ENCODE results near the gene CTBP1.
"Not testable (repeated sequence)": the region's sequence is repeated elsewhere in the genome, so short reads cannot be mapped to it uniquely, and the experiment has no call there.

The CTBP1 gene

DNA sequence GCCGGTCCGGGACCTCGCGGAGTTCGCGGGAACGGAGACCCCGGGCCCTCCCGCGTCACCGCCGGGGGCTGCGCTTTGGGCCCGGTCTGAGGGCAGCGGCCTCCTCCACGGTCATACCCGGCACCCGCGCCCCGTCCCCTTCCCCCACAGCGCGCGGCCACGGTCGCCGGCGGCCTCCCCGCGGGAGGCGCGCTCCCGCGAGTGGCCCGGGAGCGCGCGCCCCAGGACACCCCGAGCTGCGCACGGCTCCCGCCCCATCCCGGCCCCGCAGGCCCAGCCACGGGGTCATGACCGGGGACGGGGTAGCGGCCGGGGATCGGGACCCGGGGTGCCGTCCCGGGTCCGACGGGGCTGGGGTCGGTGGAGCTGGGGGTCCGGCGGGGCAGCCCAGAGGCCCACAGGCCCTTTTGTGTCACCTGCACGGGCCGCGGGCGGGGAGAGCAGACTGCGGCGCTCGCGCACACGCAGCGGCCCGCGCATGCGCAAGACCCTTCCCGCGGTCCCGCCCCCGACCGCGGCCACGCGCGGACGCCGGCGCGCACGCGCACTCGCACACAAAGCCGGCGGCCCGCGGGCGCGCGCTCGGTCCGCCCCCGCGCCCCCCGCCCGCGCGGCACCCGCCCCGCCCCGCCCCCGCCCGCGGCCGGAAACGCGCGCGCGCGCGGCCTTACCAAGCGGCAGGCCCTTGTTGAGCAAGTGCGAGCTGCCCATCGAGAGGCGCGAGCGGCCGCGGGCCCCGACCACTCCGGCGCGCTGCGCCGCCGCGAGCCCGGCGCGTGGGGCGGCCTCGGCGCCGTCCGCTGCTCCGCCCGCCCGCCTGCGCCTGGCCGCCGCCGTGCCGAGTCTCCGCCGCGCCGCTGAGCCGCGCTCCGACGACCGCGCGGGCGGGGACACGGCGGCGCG is at the start of gene CTBP1:
CTBP1 (minus strand) TSS at position 886 of the 903 bp plus-strand sequence. CDS start 7,799 bp downstream, outside the sequence.
- peak; percentile 82 for DNase-seq

DNA sequence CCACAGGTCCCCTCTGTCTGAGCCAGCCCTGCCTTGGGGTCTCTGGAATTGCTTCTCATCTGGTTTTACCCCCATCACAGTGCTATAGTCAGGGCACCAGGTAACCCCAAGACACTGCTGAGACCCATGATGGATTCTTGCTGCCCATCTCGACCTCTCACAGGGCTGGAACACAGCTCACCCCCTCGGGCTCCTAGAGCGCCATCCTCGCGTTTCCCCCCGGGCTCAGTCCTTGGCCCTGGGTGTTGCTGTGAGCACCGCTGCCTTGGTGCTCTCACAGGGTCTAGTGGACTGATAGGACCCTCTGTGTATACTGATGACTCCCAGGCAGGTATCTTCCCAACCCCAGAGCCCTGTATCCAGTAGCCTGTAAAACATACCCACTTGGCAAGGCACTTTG is 49.5 kb upstream of the CTBP1 start:
- no peak for DNase-seq

DNA sequence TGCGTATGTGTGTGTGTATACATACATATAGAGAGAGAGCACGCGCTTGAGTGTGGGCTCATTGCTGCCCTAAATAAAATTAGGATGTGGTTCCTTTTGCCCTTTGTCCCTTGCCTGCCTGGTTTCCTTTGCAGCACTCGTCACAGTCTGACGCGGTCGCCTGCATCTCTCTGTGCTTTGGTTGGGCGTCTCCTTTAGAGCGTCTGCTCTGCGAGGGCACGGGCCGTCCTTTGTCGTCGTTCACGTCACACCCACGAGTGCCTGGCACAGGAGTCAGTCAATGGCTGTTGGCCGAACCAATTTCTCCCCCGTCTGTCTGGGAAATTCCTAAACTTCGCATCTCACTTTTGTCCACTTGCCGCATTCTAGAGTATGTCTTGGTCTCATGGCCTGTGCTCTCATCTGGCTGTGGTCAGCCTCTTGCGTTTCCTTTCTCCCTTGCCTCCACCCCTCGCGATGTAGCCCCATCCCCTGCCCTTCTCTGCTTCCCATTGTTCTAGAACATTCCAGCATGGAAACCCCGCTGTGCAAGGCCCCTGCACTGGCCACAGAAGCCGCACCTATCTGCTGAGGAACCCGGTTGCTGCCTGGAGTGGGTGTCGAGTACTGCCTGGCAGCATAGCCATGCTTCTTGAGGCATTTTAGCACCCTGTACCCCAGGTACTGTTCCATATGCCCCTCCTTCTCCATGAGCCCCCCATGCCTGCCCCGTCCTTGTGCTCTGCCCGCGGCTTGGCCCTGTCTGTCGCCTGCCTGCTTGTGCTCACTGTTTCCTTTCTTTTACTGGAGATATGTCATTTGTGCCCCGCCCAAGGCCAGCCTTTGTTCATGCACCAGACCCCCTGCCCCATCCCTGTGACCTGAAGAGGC is 48.8 kb upstream of the CTBP1 start:
- no peak for DNase-seq

DNA sequence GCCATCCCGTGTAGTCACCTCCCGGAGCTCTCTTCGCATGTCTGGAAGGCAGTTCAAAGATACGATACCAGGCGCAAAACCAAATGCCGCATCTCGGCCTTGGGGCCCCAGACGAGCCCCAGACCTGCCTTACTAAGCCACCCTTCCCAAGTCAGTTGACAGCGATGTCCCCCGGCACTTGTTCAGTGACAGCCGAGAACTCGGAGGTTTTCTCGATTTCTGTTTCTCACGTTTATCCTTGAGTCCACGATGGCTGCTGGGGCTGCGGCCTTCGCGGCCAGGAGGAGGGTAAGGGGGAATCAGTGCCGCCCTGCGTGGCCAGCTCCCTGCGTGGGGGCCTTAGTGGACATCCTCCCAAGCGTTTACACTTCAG is 48.1 kb upstream of the CTBP1 start:
- DNase-seq: no peak

DNA sequence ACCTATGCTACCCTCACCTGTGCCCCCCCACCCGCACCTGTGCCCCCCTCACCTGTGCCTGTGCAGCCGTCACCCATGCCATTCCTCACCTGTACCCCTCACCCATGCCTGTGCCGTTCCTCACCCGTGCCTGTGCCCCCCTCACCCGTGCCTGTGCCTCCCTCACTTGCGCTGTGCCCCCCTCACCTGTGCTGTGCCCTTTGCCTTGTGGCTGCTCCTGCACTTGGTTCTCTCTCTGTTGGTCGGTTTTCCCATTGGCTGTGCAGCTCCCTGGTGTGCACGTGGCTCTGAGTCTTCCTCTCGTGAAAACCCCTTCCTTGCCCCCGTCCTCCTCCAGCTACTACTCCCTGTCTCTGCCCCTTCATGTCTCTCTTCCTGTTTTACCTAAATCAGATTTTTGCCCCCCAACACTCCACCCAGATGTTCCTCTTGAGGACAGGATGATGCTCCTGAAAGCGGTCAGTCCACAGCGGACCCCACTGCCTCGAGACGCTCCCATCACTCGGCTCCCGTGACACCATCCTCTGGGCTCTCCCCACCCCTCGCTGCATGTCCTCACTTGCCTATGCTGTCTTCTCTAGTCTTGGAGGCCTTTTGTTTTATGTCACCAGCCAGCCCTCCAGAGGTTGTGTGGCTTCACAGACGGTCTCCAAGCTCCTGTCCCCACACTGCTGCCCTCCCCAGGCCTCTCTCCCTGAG is 47.5 kb upstream of the CTBP1 start:
- DNase-seq: no peak

DNA sequence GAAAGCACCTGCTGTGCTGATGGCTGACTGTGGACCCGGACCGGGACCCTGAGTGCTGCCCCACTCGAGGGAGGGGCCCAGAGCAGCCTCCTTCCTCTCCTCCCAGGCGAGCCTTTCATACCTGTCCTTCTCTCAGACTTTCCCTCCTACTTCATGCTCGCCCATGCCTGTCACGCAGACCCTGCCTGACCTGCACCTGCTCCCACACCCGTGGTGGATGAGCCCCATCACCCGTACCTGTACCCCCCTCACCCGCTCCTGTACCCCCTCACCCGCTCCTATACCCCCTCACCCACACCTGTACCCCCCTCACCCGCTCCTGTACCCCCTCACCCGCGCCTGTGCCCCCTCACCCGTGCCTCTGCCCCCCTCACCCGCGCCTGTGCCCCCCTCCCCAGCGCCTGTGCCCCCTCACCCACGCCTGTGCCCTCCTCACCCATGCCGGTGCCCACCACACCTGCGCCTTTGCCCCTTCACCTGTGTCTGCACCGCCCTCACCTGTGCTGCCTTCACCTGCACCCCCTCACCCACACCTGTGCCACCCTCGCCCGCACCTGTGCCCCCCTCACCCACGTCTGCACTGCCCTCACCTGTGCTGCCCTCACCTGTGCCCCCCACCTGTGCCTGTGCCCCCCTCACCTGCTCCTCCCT is 46.6 kb upstream of the CTBP1 start:
- DNase-seq: no peak

DNA sequence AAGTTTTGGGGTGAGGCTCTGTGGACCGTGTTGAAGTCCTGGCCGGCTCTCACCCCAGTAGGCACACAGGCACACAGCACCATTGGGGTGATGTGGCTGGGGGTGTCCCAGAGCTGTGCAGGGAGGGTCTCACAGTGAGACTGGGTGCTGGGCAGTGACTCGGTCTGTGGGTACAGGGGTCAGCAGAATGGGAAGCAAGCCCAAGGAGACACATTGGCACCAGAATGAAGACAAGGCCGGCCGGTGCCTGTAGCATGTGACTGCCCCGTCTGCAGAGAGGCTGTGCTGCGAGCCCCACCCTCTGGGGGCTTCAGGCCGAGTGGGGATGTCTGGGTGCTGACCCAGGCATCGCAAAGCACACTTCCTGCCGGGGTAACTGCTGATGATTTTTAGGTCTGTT is 46.0 kb upstream of the CTBP1 start:
- no peak for DNase-seq

DNA sequence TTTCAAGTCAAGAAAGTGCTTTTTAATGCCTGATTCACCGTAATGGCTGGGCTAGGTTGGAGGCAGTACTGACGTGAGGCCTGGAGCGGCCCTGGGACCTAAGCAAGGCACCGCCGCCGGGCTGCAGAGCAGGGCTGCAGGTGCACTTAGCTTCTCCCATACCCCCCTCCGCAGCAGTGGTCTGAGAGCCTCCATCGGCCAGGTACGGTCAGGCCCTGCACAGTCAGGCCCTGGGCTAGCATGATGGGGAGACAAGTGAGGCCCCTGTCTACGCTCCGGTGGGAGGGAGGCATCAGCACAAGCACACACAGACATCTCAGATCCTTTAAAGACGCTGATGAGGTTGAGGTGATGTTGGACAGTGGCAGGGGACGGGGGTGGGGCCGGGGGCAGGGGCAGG is 45.5 kb upstream of the CTBP1 start:
- DNase-seq: no peak

DNA sequence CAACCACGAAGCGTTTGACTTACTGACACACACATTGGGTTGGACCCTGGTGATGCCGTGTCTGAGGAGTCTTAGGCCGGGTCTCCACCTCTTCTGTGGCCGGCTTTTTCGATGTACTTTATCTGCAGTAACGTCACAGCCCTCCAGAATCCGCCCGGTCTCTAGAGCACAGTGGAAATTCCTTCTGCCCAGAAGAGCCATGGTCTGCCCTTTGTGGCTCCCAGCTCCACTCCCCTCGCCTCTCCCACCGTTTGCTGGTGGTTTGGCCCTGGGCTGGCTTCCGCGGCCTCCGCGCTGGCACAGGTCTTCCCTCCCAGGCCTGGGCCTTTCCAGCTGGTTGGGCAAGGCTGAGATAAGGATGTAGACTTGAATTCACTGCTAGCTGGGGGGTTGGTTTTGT is 45.1 kb upstream of the CTBP1 start:
- DNase-seq: no peak

DNA sequence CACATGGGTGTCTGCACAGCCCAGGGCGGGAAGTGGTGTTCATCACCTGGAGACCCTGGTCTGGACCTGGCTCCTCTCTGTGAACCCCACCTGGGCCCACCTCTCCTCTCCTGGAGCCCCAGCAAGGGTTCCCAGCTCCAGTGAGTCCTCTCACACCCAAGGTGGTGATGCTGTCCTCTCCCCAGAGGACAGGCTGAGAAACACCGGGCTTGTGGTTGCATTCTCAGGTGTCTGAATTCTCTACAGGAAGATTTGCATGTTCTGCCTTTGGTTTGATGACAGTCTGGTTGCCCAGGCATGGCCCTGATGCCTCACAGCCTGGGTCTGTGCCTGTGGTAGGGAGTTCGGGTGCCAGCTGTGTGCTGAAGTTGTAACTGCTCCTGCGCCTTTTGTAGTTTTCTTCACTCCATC is 44.6 kb upstream of the CTBP1 start:
- DNase-seq: no peak

DNA sequence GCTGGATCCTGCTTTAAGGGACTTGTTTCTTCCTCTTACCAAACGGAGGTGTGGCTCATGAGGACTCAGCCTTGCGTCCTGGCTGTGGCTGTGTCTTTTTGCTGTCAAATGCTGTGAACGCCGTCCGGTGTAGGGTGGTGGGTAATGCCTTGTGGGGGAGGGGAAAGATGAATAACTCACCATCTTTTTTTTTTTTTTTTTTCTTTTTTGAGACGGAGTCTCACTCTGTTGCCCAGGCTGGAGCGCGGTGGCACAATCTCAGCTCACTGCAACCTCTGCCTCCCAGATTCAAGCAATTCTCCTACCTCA is 43.7 kb upstream of the CTBP1 start:
- not testable (repeated sequence) for DNase-seq

DNA sequence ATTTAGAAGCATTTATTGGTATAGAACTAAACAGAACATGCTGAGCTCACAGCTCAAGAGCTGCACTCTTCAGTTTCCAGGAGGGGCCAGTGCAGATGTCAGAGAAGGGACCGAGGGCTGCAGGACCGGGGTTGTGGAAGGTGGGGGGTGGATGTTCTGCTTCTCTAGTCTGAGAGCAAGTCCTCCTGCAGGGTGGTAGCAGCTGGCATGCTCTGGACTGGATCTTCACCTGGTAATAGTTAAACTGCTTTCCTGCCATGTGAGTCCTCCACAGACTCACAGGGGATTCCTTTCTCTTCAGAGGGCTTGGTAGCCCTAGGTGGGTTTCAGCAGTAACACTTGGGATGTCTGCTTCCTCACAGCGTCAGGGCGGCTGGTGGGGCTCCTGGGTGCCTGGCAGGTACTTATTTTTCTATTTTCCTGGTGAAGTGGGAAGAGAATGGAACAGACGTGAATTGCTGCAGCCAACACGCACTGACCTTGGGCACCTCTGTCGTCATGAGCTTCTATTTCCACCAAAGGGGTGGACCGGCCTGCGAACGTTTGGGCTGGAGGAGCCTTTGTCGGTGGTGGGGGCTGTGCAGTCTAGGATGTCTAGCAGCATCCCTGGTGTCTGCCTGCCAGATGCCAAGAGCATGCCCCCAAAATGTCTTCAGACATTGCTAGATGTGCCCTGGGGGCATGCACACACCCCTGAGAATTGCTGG is 43.2 kb upstream of the CTBP1 start:
- no peak for DNase-seq

DNA sequence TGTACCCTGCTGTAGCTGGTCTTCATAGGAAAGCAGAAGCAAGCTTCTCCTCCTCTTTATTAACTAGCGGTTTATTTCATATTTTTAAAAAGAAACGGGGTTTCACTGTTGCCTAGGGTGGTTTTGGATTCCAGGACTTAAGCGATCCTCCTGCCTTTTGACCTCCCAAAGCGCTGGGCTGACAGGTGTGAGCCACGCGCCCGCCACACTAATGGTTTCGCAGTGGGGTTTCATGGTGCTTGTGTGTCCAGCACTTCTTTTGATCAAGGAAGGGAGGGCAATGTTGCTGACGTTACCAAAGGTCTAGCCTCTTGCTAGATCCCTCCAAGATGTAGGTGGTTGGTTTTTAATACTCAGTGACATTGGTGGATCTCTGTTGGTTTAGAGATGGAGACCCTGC is 42.2 kb upstream of the CTBP1 start:
- no peak for DNase-seq

DNA sequence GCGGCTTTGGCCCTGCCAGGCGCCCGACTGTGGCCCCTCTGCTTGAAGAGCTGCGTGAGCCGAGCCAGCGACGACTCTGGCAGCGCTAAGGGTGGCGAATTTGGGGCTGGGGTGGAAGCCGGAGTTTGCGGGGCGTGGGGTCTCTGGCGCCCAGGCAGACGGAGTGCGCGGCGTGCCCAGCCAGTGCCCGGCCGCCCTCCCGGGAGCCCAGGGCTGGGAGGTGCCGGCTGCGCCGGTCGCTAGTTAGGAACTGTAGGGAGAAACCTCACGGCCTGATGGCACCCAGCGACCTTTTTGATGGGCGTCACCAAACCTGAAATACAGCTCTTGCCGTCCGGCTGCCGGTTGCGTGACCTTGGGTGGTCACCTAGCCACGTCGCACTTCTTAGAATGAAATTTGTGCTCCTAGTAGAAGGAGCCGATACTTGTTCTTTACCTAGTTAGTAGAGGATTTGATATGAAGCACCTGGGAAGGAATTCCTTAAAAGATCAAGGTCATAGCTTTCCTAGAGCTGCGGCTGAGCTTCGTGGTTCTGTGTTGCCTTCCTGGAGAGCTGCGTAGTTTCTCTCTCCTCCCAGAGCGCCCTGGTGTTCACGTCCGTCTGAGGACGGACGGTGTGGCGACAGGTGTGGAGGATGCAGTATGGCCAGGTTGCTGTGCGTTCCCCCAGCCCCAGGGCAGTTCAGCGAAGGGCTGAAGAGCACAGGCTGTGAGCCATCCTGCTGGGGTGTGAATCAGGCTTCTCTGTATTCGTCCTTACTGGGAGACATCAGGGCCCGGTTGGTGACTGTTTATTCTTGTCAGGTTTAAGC is 41.4 kb upstream of the CTBP1 start:
- DNase-seq: peak; percentile 37

DNA sequence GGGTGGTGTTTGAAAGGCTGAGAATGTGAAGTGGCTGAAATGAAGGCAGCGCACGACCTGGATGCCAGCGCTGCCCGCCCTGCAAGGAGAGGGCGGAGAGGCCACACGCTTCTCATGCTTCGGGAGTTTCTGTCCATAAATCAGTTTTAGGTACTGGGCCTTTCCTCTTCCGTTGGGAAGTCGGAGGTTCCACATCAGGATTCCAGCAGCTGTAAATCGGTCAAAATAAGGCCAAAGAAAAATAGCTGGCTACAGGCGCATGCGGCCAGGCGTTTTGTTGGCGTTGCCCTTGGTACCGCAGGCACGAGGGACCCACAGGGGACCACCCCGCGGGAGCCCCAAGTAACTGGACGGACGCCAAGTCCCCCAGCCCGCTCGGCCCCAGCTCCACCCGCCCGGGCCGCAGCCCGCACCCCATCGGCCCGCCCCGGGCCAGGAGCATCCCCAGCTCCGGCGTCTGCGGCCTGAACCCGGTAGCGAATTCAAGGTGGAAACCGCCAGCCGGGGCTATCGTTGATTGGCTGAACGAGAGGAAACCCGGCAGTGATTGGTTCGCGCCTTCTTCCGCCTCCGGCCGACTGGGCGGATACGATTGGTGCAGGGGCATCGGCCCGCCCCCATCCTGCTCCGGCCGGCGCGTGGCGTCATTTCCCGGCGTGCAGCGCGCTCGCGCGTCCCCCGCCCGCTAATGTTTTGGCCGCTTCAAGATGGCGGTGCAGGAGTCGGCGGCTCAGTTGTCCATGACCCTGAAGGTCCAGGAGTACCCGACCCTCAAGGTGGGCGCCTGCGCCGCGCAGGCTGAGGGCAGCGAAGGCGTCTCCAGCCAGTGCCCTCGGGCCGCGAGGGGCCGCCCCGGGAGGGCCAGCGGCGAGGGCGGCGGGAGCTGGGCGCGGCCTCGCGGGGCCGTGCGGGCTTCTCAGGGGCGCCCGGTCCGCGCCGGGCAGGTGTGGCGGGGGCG is 40.6 kb upstream of the CTBP1 start, which contains the start of gene MAEA:
MAEA (plus strand) TSS at position 685 of the 958 bp plus-strand sequence; CDS start at position 708, 23 bp downstream.
- peak; percentile 99 for DNase-seq

DNA sequence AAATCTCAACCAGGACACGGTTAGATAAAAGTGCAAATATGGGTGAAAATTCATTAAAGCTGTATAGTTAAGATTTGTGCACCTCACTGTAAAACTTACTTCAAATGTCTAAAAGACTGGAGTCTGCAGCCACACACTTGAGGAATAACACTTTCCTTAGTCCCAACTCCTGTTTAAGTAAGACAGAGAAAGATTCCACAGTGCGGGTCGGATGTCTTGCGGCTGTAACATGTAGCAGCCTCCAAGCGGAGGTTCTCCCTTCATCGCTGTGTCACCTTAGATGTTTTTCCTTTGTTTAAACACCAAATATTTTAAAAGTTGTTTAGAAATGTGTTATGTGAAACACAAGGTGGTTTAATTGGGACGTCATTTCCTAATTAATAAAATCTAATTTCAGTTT is 39.9 kb upstream of the CTBP1 start:
- no peak for DNase-seq

DNA sequence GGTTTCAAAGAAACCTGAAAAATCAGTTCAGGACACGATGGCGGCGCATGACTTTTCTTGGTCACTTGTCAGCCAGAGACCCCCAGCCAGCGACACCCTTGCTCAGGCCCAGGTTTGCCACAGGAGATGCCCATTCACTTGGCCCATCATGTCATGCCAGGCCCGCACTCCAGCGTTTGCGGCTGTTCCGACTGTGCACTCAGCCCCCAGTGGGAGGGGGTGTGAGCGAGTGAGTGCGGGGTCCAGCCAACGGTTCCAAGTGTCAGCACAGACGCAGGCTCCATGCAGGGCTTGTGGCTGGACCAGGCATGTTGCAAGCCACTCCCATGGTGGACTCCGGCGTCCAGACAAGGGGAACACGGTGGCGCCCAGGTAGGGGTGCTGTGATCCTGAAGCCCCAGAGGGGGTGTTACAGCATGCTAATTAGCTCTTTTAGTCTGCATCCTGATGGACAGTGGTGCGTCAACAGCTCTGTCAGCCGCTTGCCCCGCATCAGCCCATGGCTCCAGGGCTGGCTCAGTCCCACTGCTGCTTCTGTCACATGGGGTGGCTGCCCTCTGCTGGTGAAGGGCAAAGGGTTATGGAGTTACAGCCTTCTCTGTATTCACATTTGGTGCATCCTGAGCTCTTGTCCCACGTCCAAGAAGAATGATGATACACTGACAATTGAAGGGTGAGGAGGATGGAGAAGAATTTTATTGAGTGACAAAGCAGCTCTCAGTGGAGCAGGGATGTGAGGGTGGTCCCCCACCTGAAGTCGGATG is 37.0 kb upstream of the CTBP1 start:
- DNase-seq: peak; percentile 72

DNA sequence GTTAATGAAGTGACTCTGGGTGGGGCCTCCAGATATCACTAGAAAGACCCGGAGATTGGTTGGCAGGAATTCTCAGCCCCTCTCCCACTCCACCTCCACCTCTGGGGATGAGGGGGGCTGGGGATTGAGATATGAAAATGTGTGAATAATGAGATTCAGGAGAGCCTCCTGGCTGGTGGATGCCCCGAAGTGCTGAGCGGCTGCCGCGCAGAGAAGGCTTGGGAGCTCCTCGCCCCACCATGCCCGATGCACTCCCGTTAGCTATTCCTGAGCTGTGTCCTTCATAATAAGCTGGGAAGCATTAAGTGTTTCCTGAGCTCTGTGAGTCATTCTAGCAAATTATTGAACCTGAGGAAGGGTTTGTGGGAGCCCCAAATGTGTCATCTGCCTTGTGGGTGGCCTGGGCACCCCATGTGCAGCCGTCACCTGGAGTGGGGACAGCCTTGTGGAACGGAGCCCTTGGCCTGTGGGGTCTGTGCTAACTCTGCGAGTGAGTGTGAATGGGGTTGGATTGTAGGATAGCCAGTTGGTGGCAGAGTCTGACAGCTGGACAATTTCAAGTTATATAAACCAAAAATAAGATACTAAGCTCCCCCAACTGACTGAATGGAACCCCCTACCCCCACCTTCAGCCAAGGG is 36.3 kb upstream of the CTBP1 start:
- no peak for DNase-seq

DNA sequence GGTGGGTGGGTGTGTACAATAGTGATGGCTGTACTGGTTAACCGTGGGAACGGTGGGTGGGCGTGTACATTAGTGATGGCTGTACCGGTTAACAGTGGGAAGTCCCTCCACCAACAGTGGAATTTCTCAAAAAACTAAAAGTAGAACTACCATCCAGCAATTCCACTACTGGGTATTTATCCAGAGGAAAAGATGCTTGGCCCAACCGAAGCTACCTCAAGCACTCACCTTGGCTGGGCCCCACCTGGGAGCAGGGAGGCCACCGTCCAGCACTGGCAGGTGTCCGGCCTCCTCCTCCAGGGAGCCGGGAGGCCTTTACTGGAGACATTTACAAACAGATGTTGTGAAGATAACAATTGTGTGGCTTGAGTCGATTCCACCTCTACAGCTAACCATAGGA is 34.8 kb upstream of the CTBP1 start:
- no peak for DNase-seq

Data from activated CD4-positive, alpha-beta T cell treated with anti-CD3 and anti-CD28 coated beads for 48 hours (primary cell).